Measurements from ENCODE around the gene GATAD2A. TPM values are rescaled to one million over a fixed set of nuclear protein-coding genes. Genes with fewer than 3 reads are reported as not detected.

GATAD2A gene
- polyA plus RNA-seq, 1 experiment: 24.2 TPM

- no peak for DNase-seq (ENCODE audit: low read depth)
- TF ChIP-seq, protein P1, sequence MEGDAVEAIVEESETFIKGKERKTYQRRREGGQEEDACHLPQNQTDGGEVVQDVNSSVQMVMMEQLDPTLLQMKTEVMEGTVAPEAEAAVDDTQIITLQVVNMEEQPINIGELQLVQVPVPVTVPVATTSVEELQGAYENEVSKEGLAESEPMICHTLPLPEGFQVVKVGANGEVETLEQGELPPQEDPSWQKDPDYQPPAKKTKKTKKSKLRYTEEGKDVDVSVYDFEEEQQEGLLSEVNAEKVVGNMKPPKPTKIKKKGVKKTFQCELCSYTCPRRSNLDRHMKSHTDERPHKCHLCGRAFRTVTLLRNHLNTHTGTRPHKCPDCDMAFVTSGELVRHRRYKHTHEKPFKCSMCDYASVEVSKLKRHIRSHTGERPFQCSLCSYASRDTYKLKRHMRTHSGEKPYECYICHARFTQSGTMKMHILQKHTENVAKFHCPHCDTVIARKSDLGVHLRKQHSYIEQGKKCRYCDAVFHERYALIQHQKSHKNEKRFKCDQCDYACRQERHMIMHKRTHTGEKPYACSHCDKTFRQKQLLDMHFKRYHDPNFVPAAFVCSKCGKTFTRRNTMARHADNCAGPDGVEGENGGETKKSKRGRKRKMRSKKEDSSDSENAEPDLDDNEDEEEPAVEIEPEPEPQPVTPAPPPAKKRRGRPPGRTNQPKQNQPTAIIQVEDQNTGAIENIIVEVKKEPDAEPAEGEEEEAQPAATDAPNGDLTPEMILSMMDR (IDR thresholded peaks at IDR 0.05; ENCODE audit: insufficient read depth, low read depth, low read length): no peak
- no peaks in the 10 kb centered on the region for H3K27me3 ChIP-seq (ENCODE audit: control insufficient read depth, insufficient read depth, low read length)
- CTCF ChIA-PET: interaction anchor here (1.4 to 2.2 kb wide), 3 partner anchors 10 to 73 kb away, joined by 4 to 7 read pairs (median 6); no protein-coding TSS in a partner anchor
- POLR2A ChIA-PET: no interaction called here
- H3K36me3 ChIP-seq (ENCODE audit: control insufficient read depth, insufficient read depth, low read length): no peaks in the 10 kb centered on the region
- H3K4me3 ChIP-seq (ENCODE audit: low read depth, low read length): no peak overlapping the region
Observed at GRCh38 chr19:19417046-19417445, 11.6 kb downstream of the GATAD2A start.

DNA sequence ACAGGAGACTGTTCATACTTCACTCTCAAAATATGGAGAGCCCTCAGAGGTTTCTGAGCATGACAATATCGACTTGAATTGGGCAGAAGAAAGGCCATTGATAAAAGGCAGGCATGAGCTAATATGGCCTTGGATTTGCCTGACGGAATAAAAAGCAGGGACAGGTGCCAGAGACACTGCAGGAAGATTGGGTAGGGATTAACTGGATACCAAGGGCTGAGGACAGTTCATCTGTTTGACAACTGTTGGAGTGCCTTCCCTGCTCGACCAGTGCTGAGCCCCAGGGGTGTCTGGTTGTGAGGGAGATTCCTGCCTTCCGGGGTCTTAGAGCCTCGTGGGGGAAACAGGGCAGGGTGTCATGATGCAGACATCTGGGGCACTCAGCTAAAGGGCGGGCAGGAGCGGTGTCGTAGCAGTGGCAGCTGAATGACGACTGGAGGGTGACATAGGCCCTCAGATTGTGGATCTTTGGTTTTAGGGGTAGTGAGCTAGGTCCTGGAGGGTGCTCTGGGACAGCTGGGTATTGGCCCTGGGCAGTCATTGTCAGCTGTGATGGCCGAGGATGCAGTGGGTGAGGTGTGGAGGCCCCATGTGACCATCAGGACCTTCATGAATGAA lies 12.3 kb downstream of the GATAD2A start:
- TF ChIP-seq, protein P1 (IDR thresholded peaks at IDR 0.05; ENCODE audit: insufficient read depth, low read depth, low read length): no peak
- no peak overlapping the region for H3K4me3 ChIP-seq (ENCODE audit: low read depth, low read length)
- DNase-seq (ENCODE audit: low read depth): no peak
- ChIA-PET POLR2A (no interaction called here), CTCF (interaction anchor here (1.4 to 2.2 kb wide), 4 partner anchors 8 to 72 kb away, joined by 4 to 7 read pairs (median 6); no protein-coding TSS in a partner anchor)
- no peaks in the 10 kb centered on the region for H3K27me3 ChIP-seq (ENCODE audit: control insufficient read depth, insufficient read depth, low read length)
- no peaks in the 10 kb centered on the region for H3K36me3 ChIP-seq (ENCODE audit: control insufficient read depth, insufficient read depth, low read length)

GRCh38 chr19:19418555-19419260 lies 13.2 kb downstream of the GATAD2A start:
- ChIA-PET CTCF (interaction anchor here (1.0 to 2.2 kb wide), 4 partner anchors 9 to 71 kb away, joined by 3 to 6 read pairs (median 4); no protein-coding TSS in a partner anchor), POLR2A (no interaction called here)
- DNase-seq (ENCODE audit: low read depth): no peak
- Histone ChIP-seq H3K27me3 (ENCODE audit: control insufficient read depth, insufficient read depth, low read length) (no peaks in the 10 kb centered on the region), H3K36me3 (ENCODE audit: control insufficient read depth, insufficient read depth, low read length) (no peaks in the 10 kb centered on the region), H3K4me3 (ENCODE audit: low read depth, low read length) (no peak overlapping the region)
- TF ChIP-seq, protein P1 (IDR thresholded peaks at IDR 0.05; ENCODE audit: insufficient read depth, low read depth, low read length): no peak

DNA sequence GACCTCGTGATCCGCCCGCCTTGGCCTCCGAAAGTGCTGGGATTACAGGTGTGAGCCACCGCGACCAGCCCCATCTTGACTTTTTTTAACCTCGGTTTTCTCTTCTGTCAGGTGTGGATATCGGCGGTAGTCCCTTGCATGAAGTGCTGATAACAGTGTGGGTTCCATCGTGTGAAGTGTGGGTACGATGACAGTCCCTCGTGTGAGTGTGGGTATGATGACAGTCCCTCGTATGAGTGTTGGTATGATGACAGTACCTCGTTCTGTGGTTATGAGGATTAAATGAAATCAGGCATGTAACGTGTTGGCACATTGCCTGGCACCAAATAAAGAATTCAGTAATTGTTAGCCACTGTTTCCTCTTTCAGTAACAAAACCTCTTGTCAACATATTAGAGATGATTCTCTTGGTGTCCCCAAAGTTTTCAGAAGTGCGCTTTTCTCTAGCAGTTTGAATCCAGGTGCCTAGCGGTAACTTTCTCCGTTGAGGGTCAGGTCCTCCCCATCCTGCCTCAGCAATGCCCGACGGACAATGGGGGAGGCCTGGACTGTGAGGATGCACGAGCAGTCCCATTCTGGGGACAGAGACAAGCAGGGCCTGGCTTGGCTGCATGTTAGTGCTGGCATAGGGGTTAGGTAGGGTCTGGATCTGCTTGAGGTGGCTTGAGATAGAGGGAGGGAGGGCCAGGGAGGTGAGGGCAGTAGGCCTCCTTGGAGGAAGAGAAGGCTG lies 15.3 kb downstream of the GATAD2A start:
- no peak overlapping the region for H3K4me3 ChIP-seq (ENCODE audit: low read depth, low read length)
- CTCF ChIA-PET: no interaction called here

More for the DNA sequence above, 15.3 kb downstream of the GATAD2A start:
- TF ChIP-seq, protein P1 (IDR thresholded peaks at IDR 0.05; ENCODE audit: insufficient read depth, low read depth, low read length): no peak
- POLR2A ChIA-PET: no interaction called here
- DNase-seq (ENCODE audit: low read depth): no peak
- no peaks in the 10 kb centered on the region for H3K36me3 ChIP-seq (ENCODE audit: control insufficient read depth, insufficient read depth, low read length)
- no peaks in the 10 kb centered on the region for H3K27me3 ChIP-seq (ENCODE audit: control insufficient read depth, insufficient read depth, low read length)
